Urinary bladder (tissue), 4 donors: ENCODE results near the gene THRB. TPM values are rescaled to one million over a fixed set of nuclear protein-coding genes. Genes with fewer than 3 reads are reported as not detected.
A peak's percentile ranks its signal among the peaks of the same experiment; 100 is the strongest.

Source experiments
- DNase-seq: peaks from one replicate; pipeline ENCODE4 v3.0.0-alpha.2; 2015; ENCODE audit errors: extremely low spot score
- H3K27ac ChIP-seq: one replicate; pipeline ENCODE4 v1.5.1; 2013; ENCODE audit warnings: low read depth, mild to moderate bottlenecking, moderate library complexity
- H3K36me3 ChIP-seq: one replicate; pipeline ENCODE4 v1.6.1; 2013; ENCODE audit warnings: mild to moderate bottlenecking, moderate library complexity; ENCODE audit not compliant: insufficient read depth
- H3K4me1 ChIP-seq: one replicate; pipeline ENCODE4 v1.6.1; 2013; ENCODE audit warnings: mild to moderate bottlenecking, moderate library complexity; ENCODE audit not compliant: insufficient read depth
- H3K4me3 ChIP-seq: one replicate; pipeline ENCODE4 v1.5.1; 2013; ENCODE audit warnings: low read depth, low read length
- WGBS: extraction: QIAGEN DNeasy Blood & Tissue Kit; methylation state at CpG from one replicate; pipeline ENCODE4 v1.1.7; 2013; 5-methylcytosine and 5-hydroxymethylcytosine counted together
- polyA plus RNA-seq: library from polyadenylated mRNA; stranded (reverse); fragments of 200-250 nt; gene quantifications from one replicate; pipeline ENCODE4 v1.2.3, GENCODE V29; 2013
- total RNA-seq: library from RNA; depleted of rRNA; stranded (reverse); fragments of >200 nt; gene quantifications from one replicate; pipeline ENCODE4 v1.2.3, GENCODE V29; 2014
- donor health status: healthy with polysubstance abuse.
- donor health status: healthy.

Gene THRB
- total and polyA plus RNA-seq, 2 donors = 8.3 to 14.8 TPM

DNA sequence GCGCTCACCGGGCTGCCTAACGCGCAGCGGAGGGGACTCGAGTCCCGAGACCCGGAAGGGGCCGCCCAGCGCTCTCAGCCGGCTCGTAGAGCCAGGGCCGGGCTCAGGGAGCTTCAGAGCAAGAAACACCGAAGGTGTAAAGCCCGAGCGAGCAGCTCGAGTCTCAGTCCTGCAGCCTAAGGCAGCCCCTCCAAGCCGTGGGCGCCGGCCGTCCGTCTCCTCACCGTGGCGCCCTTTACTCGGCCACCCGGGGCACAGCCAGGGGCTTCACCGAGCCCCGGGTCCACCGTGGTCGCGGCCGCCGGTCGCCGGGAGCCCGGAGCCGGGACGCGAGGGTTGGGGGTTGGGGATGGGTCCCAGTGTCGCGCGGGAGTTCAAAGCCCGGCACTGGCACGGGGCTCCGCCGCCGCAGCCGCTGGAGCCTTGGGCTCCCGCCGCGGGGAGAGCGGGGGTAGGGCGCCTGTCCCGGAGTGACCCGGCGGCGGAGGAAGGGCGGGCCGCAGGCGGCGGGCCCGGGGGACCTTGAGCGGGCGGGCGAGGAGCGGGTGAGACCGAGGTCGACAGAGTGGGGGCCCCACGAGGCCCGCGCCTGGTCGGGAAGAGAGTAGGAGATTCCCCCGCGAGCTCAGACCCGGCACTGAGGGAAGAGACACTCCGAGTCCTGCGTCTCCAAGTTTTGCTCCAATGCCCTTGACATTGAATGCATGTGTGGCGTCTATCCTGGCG lies 26.9 kb upstream of the THRB start:
- no peak for DNase-seq
- Histone ChIP-seq H3K36me3 (no peaks in the 10 kb centered on the region), H3K27ac (peak overlapping the region; percentile 48), H3K4me1 (no peaks in the 10 kb centered on the region), H3K4me3 (peak overlapping the region; percentile 65)
- WGBS = under 1% methylated on average over 79 of the region's 79 CpGs

- H3K36me3 ChIP-seq = no peaks in the 10 kb centered on the region
- peak; percentile 49 for DNase-seq
- WGBS = 14% methylated on average over 8 of the region's 8 CpGs
- H3K4me1 ChIP-seq = no peaks in the 10 kb centered on the region
- no peak overlapping the region for H3K27ac ChIP-seq
- peak overlapping the region; percentile 65 for H3K4me3 ChIP-seq
These were observed 26.3 kb upstream of the THRB start for GRCh38 chr3:24520976-24521419.

DNA sequence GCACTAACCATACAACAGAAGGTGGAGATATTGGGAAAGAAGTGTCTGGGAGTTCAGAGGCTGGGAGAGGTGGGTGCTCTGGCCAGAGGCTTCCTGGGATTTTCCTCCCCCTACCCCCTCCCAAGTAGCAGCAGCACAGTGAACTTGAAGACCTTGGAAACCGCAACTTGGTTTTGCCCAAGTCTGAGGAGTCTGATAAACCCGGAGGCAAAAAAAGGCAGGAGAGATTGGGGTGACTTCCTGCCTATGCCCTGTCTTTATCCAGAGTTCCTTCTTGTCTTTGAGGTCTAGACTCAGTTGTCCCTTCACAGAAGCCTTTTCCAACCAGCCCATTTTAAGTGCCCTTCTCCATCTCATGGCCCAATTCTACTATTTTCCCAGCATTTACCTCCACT lies 25.4 kb upstream of the THRB start:
- H3K4me3 ChIP-seq = no peak overlapping the region
- no peak for DNase-seq
- 95% methylated on average over 2 of the region's 2 CpGs for WGBS
- H3K27ac ChIP-seq = no peak overlapping the region
- H3K4me1 ChIP-seq = no peaks in the 10 kb centered on the region
- no peaks in the 10 kb centered on the region for H3K36me3 ChIP-seq

- whole genome bisulfite sequencing = 84% methylated on average over 15 of the region's 15 CpGs
These were observed 24.9 kb upstream of the THRB start for GRCh38 chr3:24519368-24520100.

GRCh38 chr3:24518990-24519367 lies 24.3 kb upstream of the THRB start:
- 83% methylated on average over 4 of the region's 4 CpGs for WGBS
- no peak overlapping the region for H3K27ac ChIP-seq
- no peaks in the 10 kb centered on the region for H3K4me1 ChIP-seq
- no peak overlapping the region for H3K4me3 ChIP-seq
- no peaks in the 10 kb centered on the region for H3K36me3 ChIP-seq
- DNase-seq = no peak

More at GRCh38 chr3:24519368-24520100, 24.9 kb upstream of the THRB start:
- no peaks in the 10 kb centered on the region for H3K4me1 ChIP-seq
- DNase-seq = no peak
- no peaks in the 10 kb centered on the region for H3K36me3 ChIP-seq
- no peak overlapping the region for H3K4me3 ChIP-seq
- no peak overlapping the region for H3K27ac ChIP-seq

GRCh38 chr3:24514119-24514518 lies 19.5 kb upstream of the THRB start:
- no peaks in the 10 kb centered on the region for H3K36me3 ChIP-seq

DNA sequence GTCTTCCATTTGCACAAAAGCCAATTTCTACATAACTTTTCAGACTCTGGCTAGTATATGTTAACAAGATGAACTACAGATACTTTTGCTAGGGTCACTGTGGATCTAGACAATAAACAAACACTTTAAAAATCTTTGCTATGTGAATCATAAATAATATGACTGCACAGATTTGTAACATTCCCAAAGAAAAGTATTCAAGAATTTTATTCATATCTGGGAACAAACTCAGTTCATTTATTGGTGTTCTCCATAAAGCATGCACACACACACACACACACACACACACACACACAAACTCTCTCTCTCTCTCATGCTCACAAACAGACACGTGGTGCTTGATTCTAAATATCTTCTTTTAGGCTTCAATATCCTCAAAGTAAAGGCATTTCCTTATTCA lies 18.8 kb upstream of the THRB start:
- DNase-seq = no peak
- Histone ChIP-seq H3K4me3 (no peak overlapping the region), H3K27ac (no peak overlapping the region), H3K36me3 (no peaks in the 10 kb centered on the region), H3K4me1 (no peaks in the 10 kb centered on the region)
- 37% methylated on average over 1 of the region's 1 CpG for WGBS

More at GRCh38 chr3:24514119-24514518, 19.5 kb upstream of the THRB start:
- H3K4me1 ChIP-seq = no peaks in the 10 kb centered on the region
- no peak overlapping the region for H3K27ac ChIP-seq
- H3K4me3 ChIP-seq = no peak overlapping the region
- 61% methylated on average over 4 of the region's 4 CpGs for WGBS
- no peak for DNase-seq

DNA sequence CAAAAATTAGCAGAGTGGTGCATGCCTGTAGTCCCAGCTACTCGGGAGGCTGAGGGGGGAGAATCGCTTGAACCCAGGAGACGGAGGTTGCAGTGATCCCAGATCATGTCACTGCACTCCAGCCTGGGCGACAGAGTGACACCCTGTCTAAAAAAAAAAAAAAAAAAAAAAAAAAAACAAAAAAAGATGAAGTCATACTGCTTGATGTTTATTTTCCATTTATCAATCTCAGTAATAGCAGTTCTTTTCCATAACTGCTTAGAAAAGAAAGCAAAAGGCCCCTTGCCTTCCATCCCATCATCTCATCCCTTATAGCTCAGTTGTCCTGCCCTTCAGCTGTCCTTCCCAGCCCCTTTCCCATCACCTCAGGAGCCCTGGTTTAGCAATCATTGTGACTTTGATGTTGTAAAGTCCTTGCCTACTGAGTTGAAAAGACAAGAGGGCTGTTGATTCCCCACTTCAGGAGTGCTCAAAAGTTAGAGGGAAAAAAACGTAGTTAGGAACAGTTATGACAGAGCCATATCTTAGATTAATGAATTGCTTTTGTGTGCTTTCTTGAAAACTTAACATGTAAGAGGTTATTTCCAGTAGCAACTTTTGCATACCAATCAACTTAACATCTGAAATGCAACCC lies 18.0 kb upstream of the THRB start:
- H3K4me1 ChIP-seq = no peaks in the 10 kb centered on the region
- no peak overlapping the region for H3K27ac ChIP-seq
- DNase-seq = no peak
- 92% methylated on average over 5 of the region's 5 CpGs for WGBS
- H3K4me3 ChIP-seq = no peak overlapping the region
- no peaks in the 10 kb centered on the region for H3K36me3 ChIP-seq

GRCh38 chr3:24510030-24510648 lies 15.5 kb upstream of the THRB start:
- 88% methylated on average over 5 of the region's 5 CpGs for WGBS
- no peak overlapping the region for H3K27ac ChIP-seq
- H3K4me1 ChIP-seq = no peaks in the 10 kb centered on the region
- no peak overlapping the region for H3K4me3 ChIP-seq
- H3K36me3 ChIP-seq = no peaks in the 10 kb centered on the region
- no peak for DNase-seq

- H3K4me3 ChIP-seq = no peak overlapping the region
- 88% methylated on average over 1 of the region's 1 CpG for WGBS
- H3K4me1 ChIP-seq = no peaks in the 10 kb centered on the region
- H3K36me3 ChIP-seq = no peaks in the 10 kb centered on the region
- H3K27ac ChIP-seq = no peak overlapping the region
- no peak for DNase-seq
These were observed 13.8 kb upstream of the THRB start for GRCh38 chr3:24508423-24508839.

DNA sequence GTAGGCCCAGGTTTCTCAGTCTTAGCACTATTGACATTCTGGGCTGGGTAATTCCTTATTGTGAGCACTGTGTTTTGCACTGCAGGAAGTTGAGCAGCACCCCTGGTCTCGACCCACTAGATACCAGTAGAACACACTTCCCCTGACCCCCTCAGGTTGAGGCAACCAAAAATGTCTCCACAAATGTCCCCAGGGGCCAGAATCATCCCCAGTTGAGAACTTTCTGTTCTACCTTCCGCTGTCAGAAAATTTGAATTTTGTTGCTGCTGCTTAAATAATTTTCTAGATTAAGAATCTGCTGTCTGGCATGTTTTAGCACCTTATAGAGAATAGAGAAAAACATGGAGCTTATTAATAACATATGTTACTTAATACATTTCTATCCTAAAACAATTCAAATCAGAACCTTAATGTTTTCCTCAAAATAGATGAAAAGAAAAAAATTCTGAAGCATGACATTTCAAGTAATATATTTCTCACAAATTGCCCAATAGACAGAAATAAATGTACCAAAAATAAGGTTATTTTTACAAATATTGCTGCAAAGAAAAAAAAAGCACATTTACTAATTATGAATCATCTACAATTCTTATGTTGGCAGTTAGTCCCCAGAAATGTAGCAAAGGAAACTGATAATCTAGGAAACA lies 13.2 kb upstream of the THRB start:
- Histone ChIP-seq H3K36me3 (no peaks in the 10 kb centered on the region), H3K4me3 (no peak overlapping the region), H3K4me1 (no peaks in the 10 kb centered on the region), H3K27ac (no peak overlapping the region)
- WGBS = 86% methylated on average over 2 of the region's 2 CpGs
- no peak for DNase-seq

DNA sequence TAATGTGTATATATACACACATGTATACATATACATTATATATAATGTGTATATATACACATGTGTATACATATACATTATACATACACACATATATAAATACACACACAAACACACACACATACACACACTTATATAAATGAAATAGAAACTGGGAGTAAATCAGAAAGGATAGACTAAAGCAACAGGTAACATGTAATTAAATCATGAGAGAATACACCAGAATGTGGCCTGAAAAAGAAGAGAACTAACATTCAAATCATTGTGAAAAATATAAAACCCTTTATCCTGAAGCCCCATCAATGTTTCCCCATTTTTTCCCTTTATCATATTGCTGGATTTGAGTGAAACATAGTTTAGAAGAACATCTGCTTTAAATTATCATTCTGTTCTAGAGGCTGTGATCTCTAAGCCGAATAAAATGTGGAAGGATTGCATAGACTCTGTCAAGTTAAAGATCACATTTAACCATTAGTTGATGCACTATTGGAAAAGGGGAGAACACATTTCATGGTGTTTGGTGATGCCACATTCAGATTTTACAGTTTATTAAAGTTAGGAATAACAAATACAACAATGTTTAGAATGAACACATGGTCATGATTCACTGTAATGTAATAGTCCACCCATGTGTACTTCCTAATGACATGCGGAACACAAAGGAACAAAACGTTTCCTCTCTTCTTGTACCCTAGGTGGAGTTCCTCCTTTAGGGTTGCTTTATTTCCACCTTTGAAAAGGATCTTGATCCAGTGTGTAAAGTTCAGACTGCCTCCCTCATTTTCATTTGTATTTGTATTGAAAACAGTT lies 12.5 kb upstream of the THRB start:
- H3K4me3 ChIP-seq = no peak overlapping the region

More for the DNA sequence above, 12.5 kb upstream of the THRB start:
- Histone ChIP-seq H3K36me3 (no peaks in the 10 kb centered on the region), H3K27ac (no peak overlapping the region), H3K4me1 (no peaks in the 10 kb centered on the region)
- 78% methylated on average over 3 of the region's 3 CpGs for whole genome bisulfite sequencing
- no peak for DNase-seq
